ENCODE data around the gene IGFBP6. TPM values are rescaled to one million over a fixed set of nuclear protein-coding genes. Genes with fewer than 3 reads are reported as not detected.

IGFBP6 gene
- total and polyA plus RNA-seq, 7 donors, result 3.0 to 444 (median 133) TPM

DNA sequence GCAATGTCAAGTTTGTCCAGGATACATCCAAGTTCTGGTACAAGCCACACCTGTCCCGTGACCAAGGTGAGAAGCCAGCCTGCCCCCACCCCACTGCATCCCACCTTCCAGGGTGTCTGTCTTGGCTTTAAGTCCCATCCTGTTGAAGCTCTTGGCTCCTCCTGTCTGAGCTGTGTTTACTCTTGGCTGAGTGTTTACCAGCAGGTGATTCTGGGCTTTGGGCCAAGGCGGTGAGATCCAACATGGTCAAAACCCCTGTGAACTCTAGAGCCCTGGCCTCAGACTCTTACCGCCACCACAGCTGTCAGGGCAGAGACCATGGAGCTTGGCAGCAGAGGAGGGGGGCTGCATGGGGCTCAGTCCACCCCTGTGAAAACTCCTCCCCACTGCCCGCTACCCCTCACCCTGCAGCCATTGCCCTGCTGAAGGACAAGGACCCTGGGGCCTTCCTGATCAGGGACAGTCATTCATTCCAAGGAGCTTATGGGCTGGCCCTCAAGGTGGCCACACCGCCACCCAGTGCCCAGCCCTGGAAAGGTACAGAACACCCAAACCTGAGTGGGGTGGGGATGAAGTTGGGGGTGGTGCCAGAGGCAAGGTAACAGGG is 36.0 kb upstream of the IGFBP6 start:
- no peaks in the 10 kb centered on the region for H3K27me3 ChIP-seq
- H3K4me1 ChIP-seq, result peaks cover 0 to 66% (median 51%) of the 10 kb centered on the region in 4 donors
- intact Hi-C loops (cut with DNase I), result no loop called here
- no peak overlapping the region for H3K4me3 ChIP-seq
- WGBS, 2 donors, result 16 to 66% methylated on average over 5 of the region's 5 CpGs
- TF ChIP-seq POLR2A (IDR thresholded peaks at IDR 0.05), result no peak
- peak in 1 of 4 experiments; percentile 6 for TF ChIP-seq CTCF (IDR thresholded peaks at IDR 0.05)
- H3K36me3 ChIP-seq, result peaks cover 3 to 95% (median 17%) of the 10 kb centered on the region in 4 donors
- peak overlapping the region; percentile 7 to 83 (median 55) for H3K27ac ChIP-seq
- peak; percentile 72 for DNase-seq
- no peaks in the 10 kb centered on the region for H3K9me3 ChIP-seq

GRCh38 chr12:53062011-53062961 is 35.2 kb upstream of the IGFBP6 start:
- no peak for DNase-seq
- no peaks in the 10 kb centered on the region for H3K9me3 ChIP-seq
- H3K4me1 ChIP-seq, result peaks cover 0 to 67% (median 51%) of the 10 kb centered on the region in 4 donors
- intact Hi-C loops (cut with DNase I), result no loop called here
- TF ChIP-seq EP300 (IDR thresholded peaks at IDR 0.05), result no peak
- TF ChIP-seq POLR2AphosphoS5 (IDR thresholded peaks at IDR 0.05), result peak in 1 of 4 donors; percentile 4
- 53 to 75% methylated on average over 20 of the region's 20 CpGs for WGBS, 2 donors
- H3K4me3 ChIP-seq, result no peak overlapping the region
- H3K36me3 ChIP-seq, result peaks cover 3 to 93% (median 18%) of the 10 kb centered on the region in 4 donors
- H3K27me3 ChIP-seq, result no peaks in the 10 kb centered on the region
- peak overlapping the region; percentile 7 to 83 (median 55) for H3K27ac ChIP-seq

DNA sequence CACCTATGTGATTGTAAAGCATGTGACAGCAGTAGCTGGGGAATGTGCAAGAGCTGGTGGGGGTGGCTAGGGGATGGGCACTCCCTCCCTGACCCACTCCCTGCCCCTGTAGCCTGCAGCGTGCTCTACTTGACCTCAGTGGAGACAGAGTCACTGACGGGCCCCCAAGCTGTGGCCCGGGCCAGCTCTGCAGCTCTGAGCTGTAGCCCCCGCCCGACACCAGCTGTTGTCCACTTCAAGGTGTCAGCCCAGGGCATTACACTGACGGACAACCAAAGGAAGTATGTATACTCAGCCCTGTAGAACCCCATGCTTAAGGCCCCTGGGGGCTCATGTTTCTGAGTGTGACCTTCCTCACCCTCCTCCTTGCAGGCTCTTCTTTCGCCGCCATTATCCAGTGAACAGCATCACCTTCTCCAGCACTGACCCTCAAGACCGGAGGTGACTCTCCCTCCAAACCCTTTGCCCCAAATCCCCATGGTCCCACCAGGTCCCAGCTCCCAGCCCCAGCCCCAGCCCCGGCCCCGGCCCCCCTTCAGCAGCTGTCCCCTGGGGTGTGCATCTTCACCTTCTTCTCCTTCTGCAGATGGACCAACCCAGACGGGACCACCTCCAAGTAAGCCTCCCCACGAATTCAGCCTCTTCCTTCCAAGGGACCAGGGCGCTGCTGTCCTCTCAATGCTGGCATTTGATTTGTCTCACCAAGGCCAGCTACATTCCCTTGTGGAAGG is 34.3 kb upstream of the IGFBP6 start:
- Histone ChIP-seq H3K36me3 (peaks cover 3 to 93% (median 20%) of the 10 kb centered on the region in 4 donors), H3K4me1 (peaks cover 0 to 67% (median 51%) of the 10 kb centered on the region in 4 donors)

GRCh38 chr12:53063708-53064612 is 33.5 kb upstream of the IGFBP6 start:
- H3K9me3 ChIP-seq, result no peaks in the 10 kb centered on the region
- peaks cover 0 to 71% (median 51%) of the 10 kb centered on the region in 4 donors for H3K4me1 ChIP-seq
- peak overlapping the region; percentile 64 to 83 (median 66) for H3K27ac ChIP-seq
- 72 to 79% methylated on average over 13 of the region's 13 CpGs for whole genome bisulfite sequencing, 2 donors
- intact Hi-C loops (cut with DNase I), result no loop called here
- TF ChIP-seq EP300 (IDR thresholded peaks at IDR 0.05), result no peak
- TF ChIP-seq POLR2A (IDR thresholded peaks at IDR 0.05), result no peak
- TF ChIP-seq POLR2AphosphoS5 (IDR thresholded peaks at IDR 0.05), result peak; percentile 12 to 58 (median 50)
- no peak for TF ChIP-seq CTCF (IDR thresholded peaks at IDR 0.05)
- H3K36me3 ChIP-seq, result peaks cover 3 to 90% (median 21%) of the 10 kb centered on the region in 4 donors
- peak; percentile 92 for DNase-seq
- no peaks in the 10 kb centered on the region for H3K27me3 ChIP-seq
- no peak overlapping the region for H3K4me3 ChIP-seq

More for the DNA sequence above, 34.3 kb upstream of the IGFBP6 start:
- intact Hi-C loops (cut with DNase I), result no loop called here
- no peak for TF ChIP-seq POLR2AphosphoS5 (IDR thresholded peaks at IDR 0.05)
- no peak for TF ChIP-seq EP300 (IDR thresholded peaks at IDR 0.05)
- no peak for TF ChIP-seq CTCF (IDR thresholded peaks at IDR 0.05)
- TF ChIP-seq POLR2A (IDR thresholded peaks at IDR 0.05), result no peak
- no peaks in the 10 kb centered on the region for H3K27me3 ChIP-seq
- WGBS, 2 donors, result 86 to 87% methylated on average over 14 of the region's 14 CpGs
- H3K9me3 ChIP-seq, result no peaks in the 10 kb centered on the region
- H3K27ac ChIP-seq, result peak overlapping the region; percentile 44 to 83 (median 65)
- no peak overlapping the region for H3K4me3 ChIP-seq
- no peak for DNase-seq

All from sigmoid colon (tissue), 7 donors.